ENCODE results near the gene ZNRF1. TPM values are rescaled to one million over a fixed set of nuclear protein-coding genes. Genes with fewer than 3 reads are reported as not detected.

The ZNRF1 gene
- polyA plus RNA-seq, 5 donors, result 40.9 to 55.2 (median 48.4) TPM

DNA sequence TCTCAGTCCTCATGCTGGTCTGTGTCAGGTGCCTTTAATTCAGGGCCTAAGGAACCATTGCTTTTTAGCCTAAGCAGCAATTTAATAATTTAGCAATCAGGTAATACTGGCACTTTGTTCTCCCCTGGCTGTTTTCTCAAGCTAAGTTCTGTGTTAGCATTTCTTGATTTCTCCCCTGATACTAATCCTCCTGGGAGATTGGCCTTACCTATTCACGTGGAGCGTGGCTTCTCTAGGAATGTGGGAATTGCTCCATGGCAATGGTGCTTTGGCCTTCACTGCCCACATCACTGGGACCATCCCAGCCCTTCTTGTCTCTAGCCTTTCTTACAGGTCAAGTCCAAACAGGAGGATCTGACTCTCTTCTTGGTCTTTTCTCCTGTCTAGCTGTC lies 55.7 kb downstream of the ZNRF1 start:
- no peak for DNase-seq

GRCh38 chr16:75058806-75059205 lies 60.0 kb downstream of the ZNRF1 start:
- no peak for DNase-seq

GRCh38 chr16:75059411-75059810 lies 60.6 kb downstream of the ZNRF1 start:
- no peak for DNase-seq

GRCh38 chr16:75060723-75061122 lies 61.9 kb downstream of the ZNRF1 start:
- DNase-seq, result no peak

DNA sequence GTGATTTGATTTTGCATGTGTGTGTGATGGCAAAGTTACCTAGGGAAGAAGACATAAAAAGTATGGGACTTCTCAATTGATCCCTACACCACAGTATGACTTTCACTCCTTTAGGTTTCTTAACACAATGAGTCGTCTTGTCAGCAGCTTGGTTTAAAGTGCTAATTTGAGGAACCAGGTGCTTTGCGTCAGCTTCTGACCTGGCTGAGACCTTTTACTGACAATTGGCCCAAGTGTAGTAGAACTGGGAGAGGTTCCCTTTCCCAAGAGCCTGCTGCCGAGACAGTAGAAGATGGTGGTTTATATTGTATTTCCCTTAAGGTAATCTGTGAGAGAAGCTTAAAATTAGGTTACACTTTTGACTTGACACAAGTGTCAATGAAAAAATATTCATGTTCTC lies 62.8 kb downstream of the ZNRF1 start:
- DNase-seq, result no peak

DNA sequence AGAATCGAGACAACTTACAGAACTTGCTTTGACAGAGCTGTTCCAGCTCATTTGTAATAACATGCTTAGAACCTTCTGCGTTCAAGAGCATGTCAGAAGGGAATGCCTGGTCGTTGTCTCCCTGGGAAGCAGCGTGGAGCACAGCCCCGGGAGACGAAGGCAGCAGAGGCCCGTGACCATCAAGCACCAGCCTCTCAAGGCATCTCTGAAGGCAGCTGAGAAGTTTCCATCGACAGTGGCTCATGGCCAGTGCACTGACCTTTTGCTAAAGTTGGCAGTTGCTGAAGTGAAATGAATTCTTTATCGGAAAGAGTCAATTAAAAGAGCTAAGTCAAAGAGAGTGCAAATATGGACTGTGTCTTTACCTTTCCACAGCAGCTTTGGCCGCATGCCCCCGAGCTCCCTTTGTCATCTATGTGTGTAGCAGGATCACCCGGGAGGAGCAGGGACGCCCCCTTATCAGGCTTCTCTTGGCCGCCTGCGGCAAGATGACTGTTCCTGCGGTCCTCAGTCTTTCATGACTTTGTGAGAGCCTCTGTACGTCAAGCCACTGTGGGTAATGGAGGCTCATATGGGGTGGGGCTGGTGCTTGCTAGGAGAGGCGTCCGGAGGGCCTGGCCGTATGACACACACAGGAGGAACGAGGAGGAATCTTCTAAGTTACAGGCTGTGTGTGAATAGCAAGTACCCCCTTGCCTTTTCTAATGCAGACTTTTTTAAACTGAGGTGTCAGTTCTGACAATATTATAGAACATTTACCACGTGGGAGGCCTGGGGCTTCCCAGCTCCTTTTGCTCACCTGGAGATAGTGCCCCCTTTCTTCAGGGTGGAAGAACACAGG lies 63.5 kb downstream of the ZNRF1 start:
- DNase-seq, result peak; percentile 80 to 82

GRCh38 chr16:75062976-75063346 lies 64.1 kb downstream of the ZNRF1 start:
- no peak for DNase-seq

GRCh38 chr16:75063549-75064088 lies 64.8 kb downstream of the ZNRF1 start:
- no peak for DNase-seq

DNA sequence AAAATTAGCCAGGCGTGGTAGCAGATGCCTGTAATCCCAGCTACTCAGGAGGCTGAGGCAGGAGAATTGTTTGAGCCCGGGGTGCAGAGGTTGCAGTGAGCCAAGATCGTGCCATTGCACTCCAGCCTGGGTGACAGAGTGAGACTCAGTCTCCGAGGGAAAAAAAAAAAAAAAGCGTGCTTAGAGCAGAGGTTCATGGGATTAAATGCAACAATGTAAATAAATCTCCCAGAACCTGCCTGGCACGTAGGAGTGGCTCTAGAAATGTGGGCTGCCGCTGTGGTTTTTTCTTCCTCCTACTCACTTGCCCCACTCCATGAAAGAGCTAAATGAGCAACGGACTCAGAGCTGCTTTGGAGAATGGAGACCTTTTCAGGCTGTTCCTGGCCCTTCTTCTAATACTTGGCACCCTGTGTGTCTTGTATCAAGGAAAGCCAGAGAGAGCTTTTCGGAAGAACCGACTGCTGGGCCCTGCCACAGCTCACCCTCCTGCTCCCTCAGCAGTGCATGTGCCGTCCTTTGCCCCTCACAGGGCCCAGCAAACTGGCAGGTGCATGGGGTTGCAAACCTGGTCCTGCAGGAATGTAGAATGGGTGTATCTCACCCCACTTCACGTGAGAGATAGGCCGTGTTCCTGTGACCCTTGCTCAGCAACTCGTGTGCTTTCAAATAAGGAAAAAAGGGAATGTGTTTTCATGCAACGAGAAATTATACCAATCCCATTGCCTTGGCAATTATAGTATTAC lies 65.8 kb downstream of the ZNRF1 start:
- peak in 1 of 2 donors; percentile 42 for DNase-seq

DNA sequence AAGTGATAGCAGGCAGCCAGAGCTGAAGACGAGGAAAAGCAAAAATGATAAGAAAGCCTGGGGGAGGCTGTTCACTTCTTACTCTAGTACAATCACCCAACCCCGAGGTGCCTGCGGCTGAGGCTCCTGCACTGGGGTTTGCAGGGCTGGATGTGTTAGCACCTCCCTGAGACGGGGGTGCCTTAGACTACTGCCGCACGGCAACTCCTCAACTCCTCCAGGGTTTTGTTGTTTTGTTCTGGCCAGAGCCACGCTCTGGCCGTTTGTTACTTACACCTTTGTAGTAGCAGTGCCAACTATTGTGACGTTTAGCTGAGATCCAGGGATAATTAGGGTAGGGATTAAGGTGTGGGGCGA lies 66.3 kb downstream of the ZNRF1 start:
- no peak for DNase-seq

DNA sequence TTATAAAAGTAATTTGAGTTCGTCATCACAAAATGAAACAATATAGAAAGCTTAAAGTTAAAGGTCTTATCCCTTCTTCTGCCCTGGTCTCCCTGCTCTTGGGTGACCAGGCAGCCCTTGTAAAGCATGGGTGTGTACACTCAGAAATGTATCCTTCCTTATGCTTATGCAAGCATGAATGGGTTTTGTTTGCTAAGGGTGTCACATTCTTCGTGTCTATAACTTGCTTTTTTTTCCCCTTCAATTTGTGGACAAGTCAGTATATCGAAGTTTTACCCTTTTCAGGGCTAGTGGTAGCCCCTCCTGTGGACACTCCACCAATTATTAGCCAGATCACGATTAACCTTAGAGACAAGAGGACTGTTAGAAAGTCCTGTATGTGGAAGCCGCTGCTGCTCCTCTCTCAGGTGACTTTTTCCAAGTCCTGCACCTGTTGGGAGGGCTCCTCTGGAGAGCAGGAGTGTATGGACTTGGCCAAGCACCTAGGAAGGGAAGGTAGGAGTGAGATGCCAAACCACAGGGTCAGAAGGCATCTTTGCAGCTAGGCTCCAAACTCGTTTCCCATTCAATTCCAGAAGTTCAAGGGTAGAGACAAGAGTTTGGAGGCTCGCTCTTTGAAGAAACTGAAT lies 66.8 kb downstream of the ZNRF1 start:
- DNase-seq, result no peak

DNA sequence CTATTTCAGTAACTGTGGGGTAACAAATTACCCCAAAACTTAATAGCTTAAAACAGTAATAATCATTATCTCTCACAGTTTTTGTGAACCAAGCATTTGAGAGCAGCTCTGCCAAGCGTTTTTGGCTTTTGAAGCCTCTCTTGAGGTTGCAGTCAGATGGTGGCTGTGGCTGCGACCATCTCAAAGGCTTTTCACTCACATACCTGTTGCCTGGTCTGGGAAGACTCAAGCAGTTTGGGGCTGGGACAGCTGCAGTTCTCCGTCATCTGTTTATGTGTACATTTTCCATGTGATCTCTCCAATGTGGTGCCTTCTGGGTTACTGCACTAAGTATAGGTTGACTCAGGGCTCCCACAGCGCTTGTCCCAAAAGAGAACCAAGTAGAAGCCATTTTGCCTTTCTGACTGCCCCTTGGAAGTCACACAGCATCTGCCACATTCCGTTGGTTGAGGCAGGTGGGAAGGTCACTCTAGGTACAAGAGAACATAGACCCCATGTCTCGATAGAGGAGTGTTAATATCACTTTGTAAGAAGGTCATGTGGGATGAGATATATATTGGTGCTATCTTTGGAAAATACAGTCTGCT lies 68.1 kb downstream of the ZNRF1 start:
- DNase-seq, result no peak

GRCh38 chr16:75068085-75069031 lies 69.5 kb downstream of the ZNRF1 start:
- DNase-seq, result no peak

GRCh38 chr16:75070012-75070841 lies 71.4 kb downstream of the ZNRF1 start:
- peak in 1 of 2 donors; percentile 49 for DNase-seq

DNA sequence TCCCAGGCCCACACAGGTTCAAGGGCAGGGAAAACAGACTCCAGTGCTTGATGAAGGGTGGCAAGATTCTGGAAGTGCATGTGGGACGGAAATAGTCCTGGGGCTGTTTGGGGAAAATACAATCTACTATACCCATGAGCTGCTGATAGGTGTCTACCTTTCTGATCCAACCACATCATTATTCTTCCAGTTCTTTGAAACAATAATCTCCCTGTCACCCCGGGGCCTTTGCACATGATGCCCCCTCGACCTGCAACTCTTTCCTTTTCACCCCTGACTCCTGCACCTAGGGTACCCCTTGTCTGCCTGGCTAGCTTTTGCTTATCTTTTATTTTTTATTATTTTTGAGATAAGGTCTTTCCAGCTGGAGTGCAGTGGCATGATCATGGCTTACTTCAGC lies 72.8 kb downstream of the ZNRF1 start:
- no peak for DNase-seq

DNA sequence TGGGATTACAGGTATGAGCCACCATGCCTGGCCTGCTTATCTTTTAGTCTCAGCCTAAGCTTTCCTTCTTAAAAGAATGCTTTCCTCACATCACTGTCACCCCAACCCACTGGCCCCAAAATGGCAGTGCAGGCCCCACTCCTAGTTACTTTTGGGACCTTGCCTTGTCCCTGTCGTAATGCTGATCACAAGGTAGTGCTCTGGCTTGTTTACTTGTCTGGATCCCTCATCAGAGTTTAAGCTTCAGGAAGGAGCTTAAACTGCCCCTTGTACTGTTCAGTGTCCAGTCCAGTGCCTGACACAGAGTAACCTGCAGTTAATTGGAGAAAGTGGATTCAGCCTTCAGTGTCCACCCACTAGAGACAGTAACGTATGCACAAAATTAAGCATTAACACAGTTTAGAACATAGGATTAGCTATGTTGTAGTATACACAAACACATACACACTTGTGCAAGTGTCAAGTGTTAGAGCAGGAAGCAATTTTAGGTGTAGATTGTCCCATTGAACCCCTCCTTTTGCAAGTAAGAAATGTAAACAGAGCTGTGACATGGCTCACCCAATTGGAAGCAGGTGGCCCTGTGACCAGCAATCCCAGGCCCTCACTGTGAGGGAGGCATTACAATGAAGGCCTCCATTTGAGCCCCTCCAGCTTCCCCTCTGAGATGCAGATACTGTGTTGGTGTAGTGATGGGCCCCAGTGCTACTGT lies 73.6 kb downstream of the ZNRF1 start:
- DNase-seq, result no peak

GRCh38 chr16:75073545-75074303 lies 74.9 kb downstream of the ZNRF1 start:
- DNase-seq, result no peak

GRCh38 chr16:75074304-75074793 lies 75.5 kb downstream of the ZNRF1 start:
- no peak for DNase-seq
